Stimulated activated CD4-positive, alpha-beta T cell treated with anti-CD3 and anti-CD28 coated beads, Interleukin-1b, Interleukin-23, amount 100 ng/mL, for 48 hours (primary cell): ENCODE measurements around the gene CREBRF.

Experiments used
- DNase-seq: peaks from one replicate; pipeline ENCODE4 v3.0.0-alpha.2; 2020

The CREBRF gene

DNA sequence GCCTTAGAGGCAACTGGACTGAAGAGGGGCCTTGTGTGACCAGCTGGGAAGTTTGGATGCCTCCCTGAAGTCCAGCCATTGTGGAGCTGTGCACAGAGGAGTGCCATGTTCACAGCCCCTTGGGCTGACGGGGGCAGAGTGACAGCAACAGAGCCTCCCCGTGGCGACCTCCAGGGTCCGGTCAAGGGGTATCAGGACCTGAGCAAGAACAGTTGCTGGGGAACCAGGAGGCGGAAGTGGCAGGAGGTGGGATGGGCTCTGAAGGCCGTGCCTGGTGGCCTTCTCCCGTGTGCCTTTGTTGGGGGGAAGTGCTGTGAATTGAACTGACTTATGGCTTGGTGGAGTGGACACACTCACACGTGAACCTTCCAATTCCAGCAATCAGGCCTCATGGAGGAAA is 102.2 kb downstream of the CREBRF start:
- no peak for DNase-seq

- DNase-seq, result no peak
These were observed 103.1 kb downstream of the CREBRF start for GRCh38 chr5:173159256-173159655.

DNA sequence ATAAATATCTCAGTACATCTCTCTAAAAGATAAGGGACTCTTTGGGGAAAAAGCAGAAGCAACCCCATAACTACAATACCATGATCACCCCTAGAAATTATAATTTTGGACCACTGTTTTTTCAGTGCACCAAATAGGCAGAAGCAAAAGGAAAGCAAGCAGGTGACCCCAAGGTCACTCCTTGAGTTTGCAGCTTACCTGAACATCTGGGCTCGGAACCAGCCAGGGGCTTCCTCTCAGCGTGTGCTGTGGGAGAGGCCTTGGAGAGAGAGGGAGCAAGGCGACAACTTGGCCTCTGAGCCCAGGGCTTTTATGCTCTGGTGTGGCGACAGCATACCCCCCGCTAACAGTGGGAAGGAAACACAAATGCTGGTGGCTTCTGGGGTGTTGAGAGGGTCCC is 105.0 kb downstream of the CREBRF start:
- DNase-seq, result no peak

DNA sequence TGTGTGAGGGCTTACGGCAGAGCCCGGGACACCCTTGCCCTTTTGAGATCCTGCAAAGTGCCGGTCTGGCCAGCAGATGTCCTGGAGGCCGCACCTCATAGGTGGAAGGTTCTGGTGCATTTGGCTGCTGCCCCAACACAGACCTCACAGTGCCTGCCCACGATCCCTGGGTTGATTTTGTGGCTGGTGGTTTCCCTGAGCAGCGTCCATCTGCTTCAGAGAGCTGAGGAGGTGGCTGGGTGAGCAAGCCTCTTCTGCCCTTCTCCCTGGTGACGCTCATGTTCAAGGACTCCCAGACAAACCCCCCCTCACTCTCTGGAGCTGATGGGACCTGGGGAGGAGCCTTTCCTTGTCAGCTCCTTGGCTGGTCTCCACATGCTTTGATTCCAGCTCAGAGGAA is 107.1 kb downstream of the CREBRF start:
- no peak for DNase-seq

DNA sequence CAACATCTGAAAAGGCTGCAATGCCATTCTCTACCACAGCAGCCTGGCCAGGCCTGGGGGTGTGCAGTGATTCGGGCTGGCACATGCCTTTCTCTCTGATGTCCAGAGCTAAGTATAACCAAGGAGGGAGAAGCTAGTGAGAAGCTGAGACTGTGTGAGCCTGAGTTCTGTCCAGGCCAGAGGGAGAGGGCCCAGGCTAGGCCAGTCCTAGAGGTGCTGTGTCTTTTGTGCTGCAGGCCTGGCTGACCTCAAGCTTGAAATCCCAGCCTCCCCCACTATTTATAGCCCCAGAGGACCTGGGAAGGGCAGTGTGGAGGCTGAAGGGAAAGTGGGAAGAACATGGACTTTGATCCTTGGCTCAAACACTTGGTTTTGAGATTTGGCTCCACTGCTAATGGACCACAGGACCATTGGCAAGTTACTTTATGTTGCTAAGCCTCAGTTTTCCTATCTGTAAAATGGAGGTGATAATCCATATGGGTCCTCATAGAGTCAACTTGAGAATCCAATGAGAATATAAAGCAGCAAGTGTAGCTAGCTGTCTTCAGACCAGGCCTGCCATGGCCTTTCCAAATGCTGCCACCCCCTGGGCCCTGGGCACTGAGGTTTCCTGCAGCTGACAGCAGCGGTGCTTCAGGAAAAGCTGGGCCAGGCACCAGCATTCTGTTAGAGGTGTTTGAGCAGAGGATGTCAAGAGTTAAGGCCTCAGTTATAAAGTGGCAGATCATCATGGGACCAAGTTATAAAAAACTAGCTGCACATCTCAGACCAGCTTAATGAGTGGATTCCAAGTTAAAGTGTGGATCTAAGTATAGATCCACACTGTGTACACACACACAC is 109.2 kb downstream of the CREBRF start:
- DNase-seq, result no peak

- DNase-seq, result no peak
These were observed 116.0 kb downstream of the CREBRF start for GRCh38 chr5:173172166-173172565.

- no peak for DNase-seq
These were observed 119.4 kb downstream of the CREBRF start for GRCh38 chr5:173175523-173175922.

DNA sequence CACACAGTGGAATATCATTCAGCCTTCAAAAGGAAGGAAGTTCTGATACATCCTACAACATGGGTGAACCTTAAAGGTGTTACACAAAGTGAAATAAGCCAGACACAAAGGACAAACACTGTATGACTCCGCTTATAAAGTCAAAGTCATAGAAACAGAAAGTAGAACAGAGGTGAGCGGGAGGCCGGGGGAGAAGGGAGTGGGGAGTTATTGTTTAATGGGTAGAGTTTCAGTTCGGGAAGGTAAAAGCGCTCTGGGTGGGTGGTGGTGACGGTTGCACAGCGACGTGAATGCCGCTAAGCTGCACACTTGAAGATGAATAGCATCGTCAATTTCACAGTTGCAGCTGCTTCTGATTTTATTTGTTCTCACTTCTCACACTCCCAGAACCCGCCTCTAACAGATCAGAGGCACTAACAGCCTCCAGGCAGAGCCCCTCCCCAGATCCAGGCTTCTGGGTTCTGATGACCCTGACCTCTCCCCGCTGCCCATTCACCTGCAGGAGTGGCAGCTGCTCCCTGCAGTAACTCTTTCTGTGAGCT is 122.3 kb downstream of the CREBRF start:
- peak; percentile 6 for DNase-seq

DNA sequence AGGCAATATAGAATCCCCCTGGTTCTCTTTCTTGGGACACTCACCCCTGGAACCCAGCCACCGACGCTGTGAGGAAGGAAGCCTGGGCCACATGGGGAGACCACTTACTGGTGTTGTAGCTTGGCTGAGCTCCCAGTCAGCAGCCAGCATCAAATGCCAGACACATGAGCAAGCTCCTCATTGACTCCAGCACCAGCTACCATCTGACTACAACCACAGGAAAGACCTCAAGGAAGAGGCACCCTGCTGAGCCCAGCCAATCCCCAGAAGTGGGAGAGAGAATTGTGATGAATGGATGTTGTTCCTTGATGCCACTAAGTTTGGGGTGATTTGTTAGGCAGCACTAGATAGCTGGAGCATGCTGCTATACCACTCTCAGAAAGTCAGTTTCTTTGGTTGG is 124.2 kb downstream of the CREBRF start:
- no peak for DNase-seq

GRCh38 chr5:173187054-173187743 is 131.0 kb downstream of the CREBRF start:
- DNase-seq, result peak; percentile 8

GRCh38 chr5:173188280-173188679 is 132.1 kb downstream of the CREBRF start:
- DNase-seq, result no peak
